Nephron (organoid): ENCODE measurements around the gene HLA-F.

ENCODE experiments used
- H3K27ac Mint-ChIP-seq, 3 experiments: 2 replicates each; pipeline ENCODE4 v1.8.0; 2020; ENCODE audit warnings: mixed read lengths in 3 of 3, mild to moderate bottlenecking in 2 of 3, moderate library complexity in 1 of 3
- H3K27me3 Mint-ChIP-seq: 2 replicates; pipeline ENCODE4 v1.8.0; 2021; ENCODE audit warnings: low read depth, mild to moderate bottlenecking, moderate library complexity, mixed read lengths
- H3K36me3 Mint-ChIP-seq: 2 replicates; pipeline ENCODE4 v1.8.0; 2020; ENCODE audit warnings: low read depth, mixed read lengths
- H3K4me1 Mint-ChIP-seq: 2 replicates; pipeline ENCODE4 v1.8.0; 2020; ENCODE audit warnings: mixed read lengths
- H3K4me3 Mint-ChIP-seq, 3 experiments: 2 replicates each; pipeline ENCODE4 v1.8.0; 2020; ENCODE audit warnings: mild to moderate bottlenecking in 3 of 3, mixed read lengths in 3 of 3, moderate library complexity in 2 of 3
- H3K9me3 Mint-ChIP-seq: 2 replicates; pipeline ENCODE4 v1.8.0; 2020; ENCODE audit warnings: mixed read lengths
- CTCF ChIP-seq, 3 experiments: fragments of 200-600 bp; sonication (generic); IDR thresholded peaks; one replicate each; pipeline ENCODE4 v1.5.0; 2021; ENCODE audit warnings: antibody characterized with exemption in 3 of 3; ENCODE audit not compliant: unreplicated experiment in 3 of 3

Gene HLA-F

GRCh38 chr6:29710281-29710941, 12.8 kb upstream of the HLA-F start:
- Mint-ChIP-seq H3K27me3 (peaks cover 66% of the 10 kb centered on the region), H3K9me3 (no peaks in the 10 kb centered on the region), H3K4me1 (peaks cover 4% of the 10 kb centered on the region), H3K27ac (no peak overlapping the region), H3K36me3 (no peaks in the 10 kb centered on the region), H3K4me3 (no peak overlapping the region)
- no peak for TF ChIP-seq CTCF (IDR thresholded peaks at IDR 0.05; ENCODE audit: unreplicated experiment in 3 of 3)

GRCh38 chr6:29720863-29721262, 2.4 kb upstream of the HLA-F start:
- Mint-ChIP-seq H3K36me3 (no peaks in the 10 kb centered on the region), H3K4me3 (no peak overlapping the region), H3K4me1 (no peaks in the 10 kb centered on the region), H3K27ac (no peak overlapping the region), H3K27me3 (peaks cover 65% of the 10 kb centered on the region), H3K9me3 (no peaks in the 10 kb centered on the region)
- no peak for TF ChIP-seq CTCF (IDR thresholded peaks at IDR 0.05; ENCODE audit: unreplicated experiment in 3 of 3)

GRCh38 chr6:29723666-29724588, 693 bp downstream of the HLA-F start:
- H3K27me3 Mint-ChIP-seq = peaks cover 86% of the 10 kb centered on the region
- H3K36me3 Mint-ChIP-seq = no peaks in the 10 kb centered on the region
- no peak for TF ChIP-seq CTCF (IDR thresholded peaks at IDR 0.05; ENCODE audit: unreplicated experiment in 3 of 3)
- peak overlapping the region; percentile 73 to 83 (median 77) for H3K4me3 Mint-ChIP-seq
- H3K9me3 Mint-ChIP-seq = no peaks in the 10 kb centered on the region
- H3K27ac Mint-ChIP-seq = no peak overlapping the region
- H3K4me1 Mint-ChIP-seq = no peaks in the 10 kb centered on the region

- no peaks in the 10 kb centered on the region for H3K4me1 Mint-ChIP-seq
- H3K27ac Mint-ChIP-seq = no peak overlapping the region
- TF ChIP-seq CTCF (IDR thresholded peaks at IDR 0.05; ENCODE audit: unreplicated experiment in 3 of 3) = no peak
- no peaks in the 10 kb centered on the region for H3K36me3 Mint-ChIP-seq
- peak overlapping the region; percentile 73 to 78 (median 77) for H3K4me3 Mint-ChIP-seq
- H3K9me3 Mint-ChIP-seq = no peaks in the 10 kb centered on the region
- H3K27me3 Mint-ChIP-seq = peaks cover 95% of the 10 kb centered on the region
Observed at GRCh38 chr6:29724937-29725869, 2.0 kb downstream of the HLA-F start.

GRCh38 chr6:29726001-29726400, 2.8 kb downstream of the HLA-F start:
- Mint-ChIP-seq H3K4me3 (peak overlapping the region in 2 of 3 experiments; percentile 17 to 38), H3K9me3 (no peaks in the 10 kb centered on the region), H3K27me3 (peaks cover 96% of the 10 kb centered on the region), H3K27ac (no peak overlapping the region), H3K36me3 (no peaks in the 10 kb centered on the region), H3K4me1 (no peaks in the 10 kb centered on the region)
- TF ChIP-seq CTCF (IDR thresholded peaks at IDR 0.05; ENCODE audit: unreplicated experiment in 3 of 3) = no peak
